Measurements from ENCODE around the gene BDP1.
"Not testable (repeated sequence)": the region's sequence is repeated elsewhere in the genome, so short reads cannot be mapped to it uniquely, and the experiment has no call there.

The BDP1 gene

GRCh38 chr5:71537687-71538086, 82.2 kb downstream of the BDP1 start:
- peak; percentile 52 for DNase-seq (ENCODE audit: low read depth, low spot score)
- in situ Hi-C loops (cut with HindIII; ENCODE audit: low sequenced_read_pairs) = no loop called here
- no peak overlapping the region for H3K4me3 ChIP-seq (ENCODE audit: low read depth, low read length)
- no peak for TF ChIP-seq CTCF (IDR thresholded peaks at IDR 0.05; ENCODE audit: low read depth, low read length)

- H3K4me3 ChIP-seq (ENCODE audit: low read depth, low read length); in situ Hi-C loops (cut with HindIII; ENCODE audit: low sequenced_read_pairs); DNase-seq (ENCODE audit: low read depth, low spot score): not testable (repeated sequence)
Observed at GRCh38 chr5:71550885-71551284, 95.4 kb downstream of the BDP1 start.

GRCh38 chr5:71551582-71551981, 96.1 kb downstream of the BDP1 start:
- in situ Hi-C loops (cut with HindIII; ENCODE audit: low sequenced_read_pairs); H3K4me3 ChIP-seq (ENCODE audit: low read depth, low read length); DNase-seq (ENCODE audit: low read depth, low spot score): not testable (repeated sequence)

- DNase-seq (ENCODE audit: low read depth, low spot score); in situ Hi-C loops (cut with HindIII; ENCODE audit: low sequenced_read_pairs); H3K4me3 ChIP-seq (ENCODE audit: low read depth, low read length): not testable (repeated sequence)
Observed at GRCh38 chr5:71552026-71552749, 96.7 kb downstream of the BDP1 start.

GRCh38 chr5:71563161-71563560, 107.7 kb downstream of the BDP1 start:
- in situ Hi-C loops (cut with HindIII; ENCODE audit: low sequenced_read_pairs) = no loop called here
- TF ChIP-seq CTCF (IDR thresholded peaks at IDR 0.05; ENCODE audit: low read depth, low read length) = no peak
- H3K4me3 ChIP-seq (ENCODE audit: low read depth, low read length) = no peak overlapping the region
- DNase-seq (ENCODE audit: low read depth, low spot score) = no peak

GRCh38 chr5:71564895-71565294, 109.4 kb downstream of the BDP1 start:
- TF ChIP-seq CTCF (IDR thresholded peaks at IDR 0.05; ENCODE audit: low read depth, low read length) = no peak
- no peak for DNase-seq (ENCODE audit: low read depth, low spot score)
- no peak overlapping the region for H3K4me3 ChIP-seq (ENCODE audit: low read depth, low read length)
- in situ Hi-C loops (cut with HindIII; ENCODE audit: low sequenced_read_pairs) = no loop called here

- no peak for DNase-seq (ENCODE audit: low read depth, low spot score)
- no peak overlapping the region for H3K4me3 ChIP-seq (ENCODE audit: low read depth, low read length)
- TF ChIP-seq CTCF (IDR thresholded peaks at IDR 0.05; ENCODE audit: low read depth, low read length) = no peak
- in situ Hi-C loops (cut with HindIII; ENCODE audit: low sequenced_read_pairs) = no loop called here
Observed at GRCh38 chr5:71569748-71570509, 114.5 kb downstream of the BDP1 start.

GRCh38 chr5:71571811-71572210, 116.4 kb downstream of the BDP1 start:
- H3K4me3 ChIP-seq (ENCODE audit: low read depth, low read length); in situ Hi-C loops (cut with HindIII; ENCODE audit: low sequenced_read_pairs); DNase-seq (ENCODE audit: low read depth, low spot score): not testable (repeated sequence)

Measured in astrocyte of the spinal cord (primary cell).